HCT116 (cell line): ENCODE data around the gene DCAF4.

Experiments used
- CBX3 ChIP-seq: IDR thresholded peaks from 2 replicates; pipeline ENCODE4 v1.6.1; 2012; ENCODE audit warnings: low read depth
- EZH2phosphoT487 ChIP-seq: fragments of 200-600 bp; IDR thresholded peaks from 2 replicates; pipeline ENCODE4 v1.6.1; 2018; ENCODE audit warnings: antibody characterized with exemption, borderline replicate concordance
- JUND ChIP-seq: IDR thresholded peaks from 2 replicates; pipeline ENCODE4 v1.6.1; 2012
- SIN3A ChIP-seq: IDR thresholded peaks from 2 replicates; pipeline ENCODE4 v1.6.1; 2012; ENCODE audit warnings: low read depth
- SP1 ChIP-seq: IDR thresholded peaks from 2 replicates; pipeline ENCODE4 v1.6.1; 2012; ENCODE audit warnings: low read depth
- ZNF274 ChIP-seq: fragments of 200-500 bp; sonication (Bioruptor generic); IDR thresholded peaks from 2 replicates; pipeline ENCODE4 v1.6.1; 2014; ENCODE audit warnings: mild to moderate bottlenecking, low read depth, low read length, inconsistent platforms
- TF ChIP-seq, protein P1 (sequence below), 3 experiments: fragments of 200-600 bp in 1 of 3; sonication (generic) in 1 of 3; IDR thresholded peaks in 2 of 3; conservative IDR thresholded peaks in 1 of 3; 2 replicates each; pipeline ENCODE4 v1.5.1; 2012 to 2017; ENCODE audit warnings: low read depth in 2 of 3, low read length in 2 of 3, antibody characterized with exemption in 1 of 3, borderline replicate concordance in 1 of 3, control low read depth in 1 of 3, mild to moderate bottlenecking in 1 of 3, mixed read lengths in 1 of 3, mixed run types in 1 of 3, moderate library complexity in 1 of 3; ENCODE audit not compliant: insufficient read depth in 1 of 3
- TF ChIP-seq, protein P2 (sequence below): IDR thresholded peaks from 2 replicates; pipeline ENCODE4 v1.6.1; 2011; ENCODE audit warnings: mild to moderate bottlenecking, low read length, moderate library complexity; ENCODE audit not compliant: insufficient replicate concordance; ENCODE audit errors: extremely low read depth

DNA sequence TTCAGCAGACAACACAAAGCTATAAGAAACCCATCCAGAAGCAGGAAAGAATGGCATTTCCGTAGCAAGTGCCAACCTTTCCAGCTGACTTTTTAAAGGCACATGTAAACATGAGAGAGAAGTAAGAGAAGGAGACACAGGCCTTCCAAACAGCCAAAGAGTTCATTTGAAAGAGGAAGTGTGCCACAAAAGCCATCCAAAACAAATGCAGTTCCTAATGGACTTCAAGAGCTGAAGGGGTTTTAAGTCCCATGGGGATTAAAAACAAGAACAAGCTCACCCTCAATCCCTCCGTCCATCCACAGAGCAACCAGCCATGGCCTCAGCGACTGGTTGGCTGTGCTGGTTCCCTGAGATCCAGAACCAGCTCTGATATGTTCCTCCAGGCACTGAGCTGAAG lies 27.8 kb upstream of the DCAF4 start:
- TF ChIP-seq, protein P1, sequence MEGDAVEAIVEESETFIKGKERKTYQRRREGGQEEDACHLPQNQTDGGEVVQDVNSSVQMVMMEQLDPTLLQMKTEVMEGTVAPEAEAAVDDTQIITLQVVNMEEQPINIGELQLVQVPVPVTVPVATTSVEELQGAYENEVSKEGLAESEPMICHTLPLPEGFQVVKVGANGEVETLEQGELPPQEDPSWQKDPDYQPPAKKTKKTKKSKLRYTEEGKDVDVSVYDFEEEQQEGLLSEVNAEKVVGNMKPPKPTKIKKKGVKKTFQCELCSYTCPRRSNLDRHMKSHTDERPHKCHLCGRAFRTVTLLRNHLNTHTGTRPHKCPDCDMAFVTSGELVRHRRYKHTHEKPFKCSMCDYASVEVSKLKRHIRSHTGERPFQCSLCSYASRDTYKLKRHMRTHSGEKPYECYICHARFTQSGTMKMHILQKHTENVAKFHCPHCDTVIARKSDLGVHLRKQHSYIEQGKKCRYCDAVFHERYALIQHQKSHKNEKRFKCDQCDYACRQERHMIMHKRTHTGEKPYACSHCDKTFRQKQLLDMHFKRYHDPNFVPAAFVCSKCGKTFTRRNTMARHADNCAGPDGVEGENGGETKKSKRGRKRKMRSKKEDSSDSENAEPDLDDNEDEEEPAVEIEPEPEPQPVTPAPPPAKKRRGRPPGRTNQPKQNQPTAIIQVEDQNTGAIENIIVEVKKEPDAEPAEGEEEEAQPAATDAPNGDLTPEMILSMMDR (IDR thresholded peaks at IDR 0.05 in 2 of 3, conservative IDR thresholded peaks at IDR 0.05 in 1 of 3; ENCODE audit: borderline replicate concordance in 1 of 3, insufficient read depth in 1 of 3, low read depth in 2 of 3, low read length in 2 of 3), result no peak
- TF ChIP-seq SP1 (no peak), SIN3A (no peak), JUND (no peak), ZNF274 (no peak), EZH2phosphoT487 (no peak), CBX3 (no peak)
- TF ChIP-seq, protein P2, sequence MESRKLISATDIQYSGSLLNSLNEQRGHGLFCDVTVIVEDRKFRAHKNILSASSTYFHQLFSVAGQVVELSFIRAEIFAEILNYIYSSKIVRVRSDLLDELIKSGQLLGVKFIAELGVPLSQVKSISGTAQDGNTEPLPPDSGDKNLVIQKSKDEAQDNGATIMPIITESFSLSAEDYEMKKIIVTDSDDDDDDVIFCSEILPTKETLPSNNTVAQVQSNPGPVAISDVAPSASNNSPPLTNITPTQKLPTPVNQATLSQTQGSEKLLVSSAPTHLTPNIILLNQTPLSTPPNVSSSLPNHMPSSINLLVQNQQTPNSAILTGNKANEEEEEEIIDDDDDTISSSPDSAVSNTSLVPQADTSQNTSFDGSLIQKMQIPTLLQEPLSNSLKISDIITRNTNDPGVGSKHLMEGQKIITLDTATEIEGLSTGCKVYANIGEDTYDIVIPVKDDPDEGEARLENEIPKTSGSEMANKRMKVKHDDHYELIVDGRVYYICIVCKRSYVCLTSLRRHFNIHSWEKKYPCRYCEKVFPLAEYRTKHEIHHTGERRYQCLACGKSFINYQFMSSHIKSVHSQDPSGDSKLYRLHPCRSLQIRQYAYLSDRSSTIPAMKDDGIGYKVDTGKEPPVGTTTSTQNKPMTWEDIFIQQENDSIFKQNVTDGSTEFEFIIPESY, result no peak
